OCI-LY1 (cell line): Measurements from ENCODE around the gene FAM110A.
"Not testable (repeated sequence)": the region's sequence is repeated elsewhere in the genome, so short reads cannot be mapped to it uniquely, and the experiment has no call there.

Experiments
- H2AFZ ChIP-seq: fragments of 200-600 bp; sonication (generic), shearing (Covaris generic); 2 replicates; pipeline ENCODE4 v1.6.0; 2014; ENCODE audit warnings: antibody characterized with exemption, mild to moderate bottlenecking, low read length
- H3F3A ChIP-seq: fragments of 200-600 bp; sonication (generic), shearing (Covaris generic); 2 replicates; pipeline ENCODE4 v1.6.0; 2014; ENCODE audit warnings: mild to moderate bottlenecking, antibody characterized with exemption, low read length, moderate library complexity; ENCODE audit not compliant: insufficient read depth
- H3K27ac ChIP-seq: fragments of 200-600 bp; sonication (generic); 2 replicates; pipeline ENCODE4 v1.5.1; 2014; ENCODE audit warnings: low read length, mixed run types, mild to moderate bottlenecking, low read depth; ENCODE audit not compliant: poor library complexity, severe bottlenecking
- H3K27me3 ChIP-seq: fragments of 200-600 bp; sonication (generic); 2 replicates; pipeline ENCODE4 v1.6.0; 2014; ENCODE audit warnings: antibody characterized with exemption, mild to moderate bottlenecking, low read length, moderate library complexity; ENCODE audit not compliant: insufficient read depth
- H3K36me3 ChIP-seq: fragments of 200-600 bp; sonication (generic); 2 replicates; pipeline ENCODE4 v1.6.1; 2014; ENCODE audit warnings: mild to moderate bottlenecking, antibody characterized with exemption, low read length, moderate library complexity, mixed read lengths; ENCODE audit not compliant: insufficient read depth
- H3K4me1 ChIP-seq: fragments of 200-600 bp; sonication (generic); 2 replicates; pipeline ENCODE4 v1.5.1; 2014; ENCODE audit warnings: mild to moderate bottlenecking, low read length, moderate library complexity; ENCODE audit not compliant: insufficient read depth, severe bottlenecking
- H3K4me2 ChIP-seq: fragments of 200-600 bp; sonication (generic), shearing (Covaris generic); 2 replicates; pipeline ENCODE4 v1.6.1; 2014; ENCODE audit warnings: low read length
- H3K4me3 ChIP-seq: fragments of 200-600 bp; sonication (generic); 2 replicates; pipeline ENCODE4 v1.5.1; 2014; ENCODE audit warnings: low read length, low read depth, mild to moderate bottlenecking, mixed read lengths; ENCODE audit not compliant: poor library complexity, severe bottlenecking
- H3K79me2 ChIP-seq: fragments of 200-600 bp; shearing (Covaris generic); 2 replicates; pipeline ENCODE4 v1.6.1; 2016; ENCODE audit warnings: mixed run types, low read length, mixed read lengths; ENCODE audit not compliant: insufficient read depth
- H3K9ac ChIP-seq: fragments of 200-600 bp; sonication (generic), shearing (Covaris generic); 2 replicates; pipeline ENCODE4 v1.6.1; 2014; ENCODE audit warnings: mild to moderate bottlenecking, low read length, mixed read lengths
- H3K9me2 ChIP-seq: fragments of 200-600 bp; sonication (generic), shearing (Covaris generic); 2 replicates; pipeline ENCODE4 v1.6.1; 2014; ENCODE audit warnings: low read depth, mild to moderate bottlenecking, low read length, mixed read lengths
- H3K9me3 ChIP-seq: fragments of 200-600 bp; shearing (Covaris generic); 2 replicates; pipeline ENCODE4 v1.6.1; 2014; ENCODE audit warnings: low read length, mixed read lengths
- H4K20me1 ChIP-seq: fragments of 200-600 bp; sonication (generic), shearing (Covaris generic); 2 replicates; pipeline ENCODE4 v1.6.0; 2016; ENCODE audit warnings: mild to moderate bottlenecking, low read length; ENCODE audit not compliant: insufficient read depth
- EZH2 ChIP-seq: fragments of 200-600 bp; sonication (generic), shearing (Covaris generic); IDR thresholded peaks from 2 replicates; pipeline ENCODE4 v1.8.0; 2017; ENCODE audit warnings: borderline replicate concordance, mixed run types, mild to moderate bottlenecking, antibody characterized with exemption, low read length, moderate library complexity, mixed read lengths
- TF ChIP-seq, protein P1 (sequence below): fragments of 200-600 bp; sonication (generic), shearing (Covaris generic); IDR thresholded peaks from 2 replicates; pipeline ENCODE4 v1.5.1; 2017; ENCODE audit warnings: mild to moderate bottlenecking, antibody characterized with exemption, low read length, moderate library complexity, mixed read lengths

FAM110A gene

DNA sequence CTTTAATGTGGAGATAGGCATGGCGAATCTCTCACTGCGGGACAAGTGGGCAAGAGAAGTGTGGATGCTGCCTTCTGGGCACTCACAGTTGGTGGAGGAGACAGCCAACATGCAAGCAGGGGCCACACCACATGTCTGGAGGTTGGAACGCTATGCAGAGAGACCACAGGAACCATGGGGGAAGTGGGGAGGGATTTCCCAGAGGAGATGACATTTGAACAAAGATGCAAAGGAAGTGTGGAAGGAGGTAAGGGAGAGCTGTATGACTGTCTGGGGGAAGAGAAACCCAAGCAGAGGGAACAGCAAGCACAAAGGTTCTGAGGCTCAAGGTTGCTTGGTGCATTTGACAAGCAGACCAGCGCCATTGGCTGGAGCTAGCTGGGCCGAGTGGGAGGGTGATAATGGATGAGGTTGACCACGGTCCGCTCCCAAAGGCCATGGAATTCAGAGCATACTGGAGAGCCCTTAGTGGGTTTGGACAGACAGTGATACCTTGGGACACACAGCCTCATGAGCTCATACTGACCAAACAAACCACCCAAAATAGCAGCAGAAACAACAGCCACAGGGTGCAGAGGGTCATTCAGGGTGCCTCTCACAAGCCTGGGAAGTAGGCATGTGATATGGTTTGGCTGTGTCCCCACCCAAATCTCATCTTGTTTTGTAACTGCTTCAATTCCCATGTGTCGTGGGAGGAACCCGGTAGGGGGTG, 7.6 kb upstream of the FAM110A start:
- H3K4me3 ChIP-seq, result no peak overlapping the region
- H4K20me1 ChIP-seq, result no peaks in the 10 kb centered on the region
- no peaks in the 10 kb centered on the region for H3K79me2 ChIP-seq
- peaks cover 4% of the 10 kb centered on the region; the same call in 1 of the 2 replicates for H3K27me3 ChIP-seq
- H3K36me3 ChIP-seq, result no peaks in the 10 kb centered on the region
- H3K9me3 ChIP-seq, result no peaks in the 10 kb centered on the region
- H3K4me1 ChIP-seq, result no peaks in the 10 kb centered on the region
- H3K4me2 ChIP-seq, result no peak overlapping the region
- H3K9ac ChIP-seq, result no peak overlapping the region
- no peak overlapping the region for H2AFZ ChIP-seq
- no peaks in the 10 kb centered on the region for H3K9me2 ChIP-seq
- H3F3A ChIP-seq, result no peaks in the 10 kb centered on the region
- H3K27ac ChIP-seq, result no peak overlapping the region
- TF ChIP-seq EZH2, result no peak
- TF ChIP-seq, protein P1, sequence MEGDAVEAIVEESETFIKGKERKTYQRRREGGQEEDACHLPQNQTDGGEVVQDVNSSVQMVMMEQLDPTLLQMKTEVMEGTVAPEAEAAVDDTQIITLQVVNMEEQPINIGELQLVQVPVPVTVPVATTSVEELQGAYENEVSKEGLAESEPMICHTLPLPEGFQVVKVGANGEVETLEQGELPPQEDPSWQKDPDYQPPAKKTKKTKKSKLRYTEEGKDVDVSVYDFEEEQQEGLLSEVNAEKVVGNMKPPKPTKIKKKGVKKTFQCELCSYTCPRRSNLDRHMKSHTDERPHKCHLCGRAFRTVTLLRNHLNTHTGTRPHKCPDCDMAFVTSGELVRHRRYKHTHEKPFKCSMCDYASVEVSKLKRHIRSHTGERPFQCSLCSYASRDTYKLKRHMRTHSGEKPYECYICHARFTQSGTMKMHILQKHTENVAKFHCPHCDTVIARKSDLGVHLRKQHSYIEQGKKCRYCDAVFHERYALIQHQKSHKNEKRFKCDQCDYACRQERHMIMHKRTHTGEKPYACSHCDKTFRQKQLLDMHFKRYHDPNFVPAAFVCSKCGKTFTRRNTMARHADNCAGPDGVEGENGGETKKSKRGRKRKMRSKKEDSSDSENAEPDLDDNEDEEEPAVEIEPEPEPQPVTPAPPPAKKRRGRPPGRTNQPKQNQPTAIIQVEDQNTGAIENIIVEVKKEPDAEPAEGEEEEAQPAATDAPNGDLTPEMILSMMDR, result no peak

DNA sequence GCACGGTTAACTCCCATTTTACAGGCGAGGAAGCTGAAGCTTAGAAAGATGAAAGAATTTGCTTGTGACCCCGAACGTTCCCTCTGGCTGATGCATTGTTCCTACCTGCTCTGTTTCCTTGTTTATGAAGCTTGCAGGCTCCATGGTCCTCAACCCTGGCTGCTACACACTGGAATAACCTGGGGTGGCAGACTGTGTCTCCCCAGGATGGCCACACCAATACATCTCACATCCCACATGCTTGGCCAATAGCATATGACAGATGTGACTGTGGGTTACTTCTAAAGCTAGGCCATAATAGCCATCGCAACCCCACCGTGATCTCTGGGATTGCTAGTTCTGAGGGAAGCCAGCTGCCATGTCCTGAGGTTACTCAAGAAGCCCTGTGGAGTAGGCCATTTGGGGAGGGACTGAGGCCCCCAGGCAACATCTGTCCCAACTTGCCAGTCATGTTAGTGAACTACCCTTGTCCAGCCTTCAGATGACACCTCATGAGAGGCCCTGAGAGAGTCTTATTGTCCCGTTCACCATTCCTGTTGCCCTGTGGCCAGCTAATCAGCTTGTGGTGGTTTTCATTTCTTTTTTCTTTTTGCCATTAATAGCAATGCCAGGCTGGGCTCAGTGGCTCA, 6.7 kb upstream of the FAM110A start:
- no peaks in the 10 kb centered on the region for H4K20me1 ChIP-seq
- no peak overlapping the region for H3K27ac ChIP-seq
- no peaks in the 10 kb centered on the region for H3F3A ChIP-seq
- H3K4me2 ChIP-seq, result no peak overlapping the region
- peaks cover 4% of the 10 kb centered on the region; the same call in 1 of the 2 replicates for H3K27me3 ChIP-seq
- TF ChIP-seq EZH2, result no peak
- TF ChIP-seq, protein P1, result no peak
- H3K9me2 ChIP-seq, result no peaks in the 10 kb centered on the region
- no peaks in the 10 kb centered on the region for H3K36me3 ChIP-seq
- no peak overlapping the region for H3K4me3 ChIP-seq
- no peaks in the 10 kb centered on the region for H3K4me1 ChIP-seq
- H3K79me2 ChIP-seq, result no peaks in the 10 kb centered on the region
- H3K9me3 ChIP-seq, result no peaks in the 10 kb centered on the region
- H3K9ac ChIP-seq, result no peak overlapping the region
- H2AFZ ChIP-seq, result no peak overlapping the region

DNA sequence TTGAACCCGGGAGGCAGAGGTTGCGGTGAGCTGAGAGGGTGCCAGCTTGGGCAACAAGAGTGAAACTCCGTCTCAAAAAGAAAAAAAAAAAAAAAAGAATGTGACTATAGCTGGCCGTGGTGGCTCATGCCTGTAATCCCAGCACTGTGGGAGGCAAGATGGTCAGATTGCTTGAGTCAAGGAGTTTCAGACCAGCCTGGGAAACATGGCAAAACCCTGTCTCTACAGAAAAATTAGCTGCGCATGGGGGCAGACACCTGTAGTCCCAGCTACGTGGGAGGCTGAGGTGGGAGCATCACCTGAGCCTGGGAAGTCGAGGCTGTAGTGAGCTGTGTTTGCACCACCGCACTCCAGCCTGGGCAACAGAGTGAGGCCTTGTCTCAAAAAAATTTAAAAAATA, 5.5 kb upstream of the FAM110A start:
- H3K4me3 ChIP-seq, H3K4me1 ChIP-seq, H2AFZ ChIP-seq, H4K20me1 ChIP-seq, H3K9me2 ChIP-seq, H3F3A ChIP-seq, H3K9ac ChIP-seq, H3K79me2 ChIP-seq, H3K27me3 ChIP-seq, H3K27ac ChIP-seq, H3K9me3 ChIP-seq, H3K4me2 ChIP-seq, H3K36me3 ChIP-seq: not testable (repeated sequence)

DNA sequence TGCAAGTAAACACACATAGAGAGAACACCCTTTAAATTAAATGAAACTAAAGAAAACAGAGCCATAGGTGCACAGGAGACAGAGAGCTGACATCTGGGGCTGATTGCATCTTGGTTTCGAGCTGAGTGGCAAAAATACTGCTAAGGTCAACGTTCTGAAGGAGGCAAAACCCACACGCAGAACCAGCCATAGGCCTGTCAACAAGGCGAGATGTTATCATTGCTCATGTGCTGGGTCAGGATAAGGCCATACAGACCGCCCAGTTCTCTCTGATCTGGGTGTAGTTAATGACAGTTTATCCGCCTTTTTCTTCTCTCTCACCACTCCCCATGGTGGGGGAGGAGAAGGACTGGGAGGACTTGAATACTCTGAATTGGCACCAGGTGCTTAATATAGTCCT, 4.5 kb upstream of the FAM110A start:
- H4K20me1 ChIP-seq, result no peaks in the 10 kb centered on the region
- no peak overlapping the region for H3K27ac ChIP-seq
- no peaks in the 10 kb centered on the region for H3K36me3 ChIP-seq
- peaks cover 4% of the 10 kb centered on the region for H3K4me1 ChIP-seq
- no peaks in the 10 kb centered on the region for H3K79me2 ChIP-seq
- H3K9me3 ChIP-seq, result no peaks in the 10 kb centered on the region
- TF ChIP-seq, protein P1, result no peak
- TF ChIP-seq EZH2, result no peak
- no peaks in the 10 kb centered on the region for H3K9me2 ChIP-seq
- no peak overlapping the region for H2AFZ ChIP-seq
- no peaks in the 10 kb centered on the region for H3F3A ChIP-seq
- no peak overlapping the region for H3K4me3 ChIP-seq
- H3K4me2 ChIP-seq, result no peak overlapping the region
- no peak overlapping the region for H3K9ac ChIP-seq
- no peaks in the 10 kb centered on the region for H3K27me3 ChIP-seq
